ENCODE data around the gene JPH3.

Gene JPH3

GRCh38 chr16:87597324-87597830, 4.9 kb upstream of the JPH3 start:
- no peak for TF ChIP-seq CTCF (IDR thresholded peaks at IDR 0.05)

- TF ChIP-seq CTCF (IDR thresholded peaks at IDR 0.05): no peak
Measured at GRCh38 chr16:87598431-87598830, 3.9 kb upstream of the JPH3 start.

- TF ChIP-seq CTCF (IDR thresholded peaks at IDR 0.05): no peak
Measured at GRCh38 chr16:87600246-87600645, 2.1 kb upstream of the JPH3 start.

GRCh38 chr16:87601401-87601981, 817 bp upstream of the JPH3 start:
- no peak for TF ChIP-seq CTCF (IDR thresholded peaks at IDR 0.05)

- no peak for TF ChIP-seq CTCF (IDR thresholded peaks at IDR 0.05)
Measured at GRCh38 chr16:87602821-87603683, 744 bp downstream of the JPH3 start.

GRCh38 chr16:87603684-87604633, 1.7 kb downstream of the JPH3 start:
- TF ChIP-seq CTCF (IDR thresholded peaks at IDR 0.05): no peak

GRCh38 chr16:87604634-87605111, 2.4 kb downstream of the JPH3 start:
- no peak for TF ChIP-seq CTCF (IDR thresholded peaks at IDR 0.05)
